HG03095 (cell line): ENCODE results near the gene CELF4.

Experiments
- ATAC-seq: cut with Tn5 transposase; IDR thresholded peaks from one replicate; pipeline ENCODE4 v1.9.1; 2021; ENCODE audit warnings: moderate library complexity; ENCODE audit not compliant: unreplicated experiment

CELF4 gene

GRCh38 chr18:37548679-37549289 is 16.8 kb downstream of the CELF4 start:
- no peak for ATAC-seq

DNA sequence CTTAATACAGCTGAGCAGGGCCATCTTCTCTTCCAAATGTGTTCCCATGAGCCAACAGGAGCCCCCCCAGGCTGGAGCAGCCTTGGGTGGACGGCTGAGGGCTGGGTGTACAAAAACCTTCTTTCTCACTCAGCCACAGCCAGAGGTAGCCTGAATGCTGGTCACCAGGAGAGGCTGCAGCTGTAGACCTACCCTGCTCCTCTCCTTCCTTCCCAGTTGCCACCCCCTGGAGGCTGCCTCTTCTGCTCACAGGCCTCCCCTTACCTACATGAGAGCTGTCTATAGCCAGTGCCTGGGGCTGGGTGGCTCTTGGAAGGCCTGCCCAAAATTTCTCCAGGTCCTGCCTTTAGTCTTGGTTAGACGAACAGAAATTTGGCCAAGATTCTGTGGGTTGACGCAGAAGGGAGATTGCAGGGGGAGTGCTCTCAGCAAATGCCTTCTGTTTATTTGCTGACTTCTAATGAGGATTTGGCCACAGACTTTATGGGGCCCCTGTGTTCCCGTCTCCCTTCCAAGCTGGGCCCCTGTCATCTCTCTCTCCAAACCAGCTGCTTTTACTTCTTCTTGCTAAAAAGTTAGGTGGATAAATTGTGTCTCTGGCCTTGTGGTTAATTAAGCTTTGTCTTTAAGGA is 18.3 kb downstream of the CELF4 start:
- ATAC-seq: no peak

GRCh38 chr18:37546651-37547050 is 18.9 kb downstream of the CELF4 start:
- ATAC-seq: no peak

DNA sequence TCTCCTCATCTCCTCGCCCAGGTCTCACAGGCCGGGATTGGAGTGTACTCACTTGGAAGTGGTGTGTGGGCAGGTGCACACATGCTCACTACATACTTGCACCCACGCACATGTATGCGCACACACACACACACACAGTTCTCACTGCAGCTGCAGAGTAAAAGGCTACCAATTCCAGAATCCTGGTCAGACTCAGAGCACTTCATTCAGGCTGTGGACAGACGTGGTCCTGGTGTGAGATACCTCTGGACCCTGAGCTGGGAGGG is 19.4 kb downstream of the CELF4 start:
- ATAC-seq: no peak

DNA sequence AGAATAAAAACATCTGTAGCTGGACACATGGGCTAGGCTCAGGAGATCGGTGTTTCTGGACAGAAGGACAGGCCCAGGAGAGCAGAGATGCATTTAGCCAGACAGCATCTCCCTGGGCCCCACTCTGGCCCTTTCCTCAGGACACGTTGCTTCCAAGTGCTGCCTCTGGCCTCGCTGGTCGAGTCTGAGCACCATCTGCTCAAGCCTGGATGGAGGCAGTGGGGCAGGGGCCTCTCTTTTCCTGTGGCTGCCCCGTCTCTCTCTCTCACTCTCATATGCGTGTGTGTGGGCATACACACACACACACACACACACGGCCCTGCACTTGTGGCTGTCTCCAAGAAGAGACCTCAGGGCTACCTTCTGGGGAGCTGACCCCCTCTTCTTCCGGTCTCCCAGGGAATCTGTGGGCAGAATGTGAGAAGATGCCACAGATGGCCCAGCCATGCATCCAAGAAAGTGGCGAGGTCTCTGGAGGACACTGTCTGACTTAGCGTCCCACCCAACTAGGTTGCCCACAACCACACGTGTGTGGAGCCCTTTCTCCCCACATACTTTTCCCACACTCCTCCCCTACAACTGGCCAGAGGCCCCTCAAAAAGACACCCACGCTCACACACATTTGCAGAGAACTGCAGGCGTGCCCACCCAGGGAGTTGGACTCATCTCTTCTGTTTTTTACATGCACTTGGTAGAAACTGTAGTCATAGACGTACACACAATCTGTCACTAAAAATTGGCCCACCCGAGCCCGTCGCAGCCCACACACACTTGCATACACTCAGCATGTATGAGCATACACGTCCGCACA is 19.9 kb downstream of the CELF4 start:
- ATAC-seq: no peak

- no peak for ATAC-seq
These were observed 20.9 kb downstream of the CELF4 start for GRCh38 chr18:37544713-37545112.

GRCh38 chr18:37544217-37544616 is 21.4 kb downstream of the CELF4 start:
- no peak for ATAC-seq

GRCh38 chr18:37543321-37543720 is 22.3 kb downstream of the CELF4 start:
- no peak for ATAC-seq

- no peak for ATAC-seq
These were observed 24.1 kb downstream of the CELF4 start for GRCh38 chr18:37541517-37541916.

- no peak for ATAC-seq
These were observed 25.0 kb downstream of the CELF4 start for GRCh38 chr18:37540424-37541138.

- ATAC-seq: no peak
These were observed 26.4 kb downstream of the CELF4 start for GRCh38 chr18:37539236-37539635.

DNA sequence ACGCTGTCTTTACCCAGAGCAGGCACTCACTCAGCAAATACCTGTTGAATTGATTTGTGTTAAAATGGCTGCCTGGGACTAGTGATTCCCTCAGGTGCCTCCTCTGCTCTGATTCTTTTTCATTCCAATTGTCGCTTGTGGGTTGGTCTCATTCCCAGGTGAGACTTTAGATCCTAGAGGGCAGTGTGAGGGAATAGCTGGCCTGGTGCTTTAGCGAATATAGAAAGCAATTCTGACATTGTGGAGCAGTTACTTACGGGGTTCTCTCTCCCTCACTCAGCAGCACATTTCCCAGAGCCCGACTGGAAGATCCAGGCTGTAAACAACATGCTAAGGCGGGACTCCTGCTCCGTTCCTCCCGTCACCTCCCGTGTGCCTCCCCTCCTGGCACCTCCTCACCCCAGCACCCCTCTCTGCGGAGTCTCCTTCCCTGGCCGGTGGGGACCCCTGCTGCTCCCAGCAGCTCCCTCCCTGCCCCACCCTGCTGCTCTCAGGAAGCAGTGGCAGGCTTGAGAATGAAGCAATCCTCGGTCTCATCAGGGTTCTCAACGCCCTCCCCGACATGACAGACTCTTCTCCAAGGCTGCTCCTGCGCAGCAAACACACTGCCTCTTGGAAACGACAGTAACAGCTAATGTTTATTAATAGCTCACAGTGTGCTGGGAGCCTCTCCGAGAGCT is 26.9 kb downstream of the CELF4 start:
- ATAC-seq: no peak

GRCh38 chr18:37537868-37538525 is 27.6 kb downstream of the CELF4 start:
- ATAC-seq: peak; percentile 73

GRCh38 chr18:37536656-37537055 is 28.9 kb downstream of the CELF4 start:
- ATAC-seq: no peak

- ATAC-seq: no peak
These were observed 29.6 kb downstream of the CELF4 start for GRCh38 chr18:37535968-37536367.

- peak; percentile 48 for ATAC-seq
These were observed 31.0 kb downstream of the CELF4 start for GRCh38 chr18:37534627-37535026.

DNA sequence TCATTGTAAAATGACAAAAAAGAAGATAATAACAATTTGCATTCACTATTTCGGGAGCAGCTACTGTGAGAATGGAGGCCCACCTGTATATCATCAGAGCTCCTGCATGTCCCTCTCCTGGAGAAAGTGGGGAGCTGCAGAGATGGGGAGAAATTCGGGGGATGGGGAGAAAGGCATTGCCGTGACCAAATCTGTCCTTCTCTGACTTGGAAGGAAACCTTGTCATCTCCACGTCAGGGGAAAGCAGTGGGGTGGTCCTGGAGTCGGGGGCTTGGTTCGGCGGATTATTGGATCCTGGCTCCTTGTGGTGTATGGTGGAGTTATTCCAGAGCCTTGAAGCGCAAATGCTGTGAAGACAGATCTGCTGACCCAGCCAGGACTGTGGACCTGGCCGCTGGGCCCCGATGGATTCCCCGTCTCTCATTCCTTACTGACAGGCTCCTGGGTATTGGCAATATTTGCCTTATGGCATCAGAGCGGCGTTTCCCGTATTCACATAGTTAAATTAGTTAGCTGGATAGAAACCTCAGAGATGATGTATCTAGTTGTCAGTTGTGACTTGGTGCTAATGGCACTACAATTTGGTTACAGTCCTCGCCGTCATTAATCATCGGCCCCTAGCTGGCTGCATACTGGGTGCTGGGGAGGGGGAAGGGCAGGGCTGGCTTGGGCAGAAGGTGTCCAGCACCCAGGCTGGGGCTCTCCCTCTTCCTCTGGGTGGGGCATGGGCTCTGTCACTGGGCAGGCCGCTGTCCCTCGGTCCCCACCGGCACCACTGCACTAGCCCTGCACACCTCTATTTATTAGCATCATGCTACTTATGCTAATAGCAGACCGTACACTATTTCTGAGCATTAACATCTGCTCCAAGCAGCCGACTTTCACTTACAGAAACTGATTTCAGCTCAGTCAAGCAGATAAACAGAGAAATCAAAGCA is 31.7 kb downstream of the CELF4 start:
- peak; percentile 18 for ATAC-seq

- ATAC-seq: no peak
These were observed 32.7 kb downstream of the CELF4 start for GRCh38 chr18:37532917-37533316.

GRCh38 chr18:37529863-37530262 is 35.7 kb downstream of the CELF4 start:
- peak; percentile 89 for ATAC-seq

GRCh38 chr18:37529296-37529695 is 36.3 kb downstream of the CELF4 start:
- ATAC-seq: no peak
